ENCODE results near the gene NIPAL3.

- no peak for TF ChIP-seq POLR2A (IDR thresholded peaks at IDR 0.05)
- TF ChIP-seq, protein P1, sequence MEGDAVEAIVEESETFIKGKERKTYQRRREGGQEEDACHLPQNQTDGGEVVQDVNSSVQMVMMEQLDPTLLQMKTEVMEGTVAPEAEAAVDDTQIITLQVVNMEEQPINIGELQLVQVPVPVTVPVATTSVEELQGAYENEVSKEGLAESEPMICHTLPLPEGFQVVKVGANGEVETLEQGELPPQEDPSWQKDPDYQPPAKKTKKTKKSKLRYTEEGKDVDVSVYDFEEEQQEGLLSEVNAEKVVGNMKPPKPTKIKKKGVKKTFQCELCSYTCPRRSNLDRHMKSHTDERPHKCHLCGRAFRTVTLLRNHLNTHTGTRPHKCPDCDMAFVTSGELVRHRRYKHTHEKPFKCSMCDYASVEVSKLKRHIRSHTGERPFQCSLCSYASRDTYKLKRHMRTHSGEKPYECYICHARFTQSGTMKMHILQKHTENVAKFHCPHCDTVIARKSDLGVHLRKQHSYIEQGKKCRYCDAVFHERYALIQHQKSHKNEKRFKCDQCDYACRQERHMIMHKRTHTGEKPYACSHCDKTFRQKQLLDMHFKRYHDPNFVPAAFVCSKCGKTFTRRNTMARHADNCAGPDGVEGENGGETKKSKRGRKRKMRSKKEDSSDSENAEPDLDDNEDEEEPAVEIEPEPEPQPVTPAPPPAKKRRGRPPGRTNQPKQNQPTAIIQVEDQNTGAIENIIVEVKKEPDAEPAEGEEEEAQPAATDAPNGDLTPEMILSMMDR (IDR thresholded peaks at IDR 0.05) = no peak
These were observed 65.5 kb downstream of the NIPAL3 start for GRCh38 chr1:24481101-24481500.
